Natural killer cell treated with Interleukin-12 subunit alpha and Interleukin-12 subunit beta and Interleukin-15 and Interleukin-18, amount 100 ng/mL, for 72 hours (primary cell): Measurements from ENCODE around the gene PLEKHA6. TPM values are rescaled to one million over a fixed set of nuclear protein-coding genes. Genes with fewer than 3 reads are reported as not detected.

Source experiments
- ATAC-seq, 2 donors: fragments of 150-1000 bp; cut with Tn5 transposase in 1 of 2; sonication (Bioruptor Pico), chemical (Tn5 transposase) in 1 of 2; 2 replicates each; pipeline ENCODE4 v1.10.0; 2021
- DNase-seq: peaks from one replicate; pipeline ENCODE4 v3.0.0; 2022; ENCODE audit warnings: low spot score
- H3K27ac Mint-ChIP-seq, 2 donors: 1 replicate in 1 of 2; 2 replicates in 1 of 2; pipeline ENCODE4 v1.8.0; 2022; ENCODE audit warnings: mixed read lengths in 2 of 2, mild to moderate bottlenecking in 1 of 2, moderate library complexity in 1 of 2
- H3K27me3 Mint-ChIP-seq, 2 donors: 1 replicate in 1 of 2; 2 replicates in 1 of 2; pipeline ENCODE4 v1.8.0; 2022; ENCODE audit warnings: mixed read lengths in 2 of 2
- H3K36me3 Mint-ChIP-seq: one replicate; pipeline ENCODE4 v1.8.0; 2022; ENCODE audit warnings: mixed read lengths
- H3K4me1 Mint-ChIP-seq, 2 donors: 1 replicate in 1 of 2; 2 replicates in 1 of 2; pipeline ENCODE4 v1.8.0; 2022; ENCODE audit warnings: low read depth in 2 of 2, mixed read lengths in 2 of 2, mild to moderate bottlenecking in 1 of 2
- H3K4me3 Mint-ChIP-seq: one replicate; pipeline ENCODE4 v1.8.0; 2022; ENCODE audit warnings: mixed read lengths
- H3K9me3 Mint-ChIP-seq: 2 replicates; pipeline ENCODE4 v1.8.0; 2022; ENCODE audit warnings: mixed read lengths
- total RNA-seq, 2 donors: library from RNA; stranded (reverse); gene quantifications; one replicate each; pipeline ENCODE4 v1.2.3, GENCODE V29; 2022

PLEKHA6 gene
- total RNA-seq, 2 donors from 2014 or later = 0.17 to 0.89 TPM

DNA sequence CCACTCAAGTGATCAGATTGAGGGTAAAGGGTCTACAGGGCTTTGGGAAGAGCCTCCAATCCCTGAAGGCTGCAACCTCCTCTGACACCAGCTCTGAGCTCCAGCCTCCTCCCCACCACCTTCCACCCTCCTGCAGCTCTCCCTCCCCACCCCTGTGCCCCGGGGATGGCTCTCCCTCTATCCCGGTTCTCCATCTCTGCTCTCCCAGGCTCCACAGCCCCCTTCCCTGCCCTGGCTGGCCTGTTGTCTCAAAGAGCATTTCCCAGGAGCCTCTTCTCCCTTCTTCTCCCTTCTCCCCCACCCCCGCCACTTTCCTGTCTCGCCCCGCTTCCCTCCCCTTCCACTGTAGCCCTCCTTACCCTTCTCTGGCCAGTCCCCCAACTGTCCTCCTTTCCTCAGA lies 1.1 kb downstream of the PLEKHA6 start:
- no peaks in the 10 kb centered on the region for H3K36me3 Mint-ChIP-seq
- H3K4me3 Mint-ChIP-seq = no peak overlapping the region
- no peaks in the 10 kb centered on the region for H3K9me3 Mint-ChIP-seq
- H3K27me3 Mint-ChIP-seq = peaks cover 0 to 8% of the 10 kb centered on the region in 2 donors
- ATAC-seq (no peak), DNase-seq (no peak)
- peaks cover 2 to 4% of the 10 kb centered on the region in 2 donors for H3K4me1 Mint-ChIP-seq
- H3K27ac Mint-ChIP-seq = no peak overlapping the region

- Mint-ChIP-seq H3K4me3 (no peak overlapping the region), H3K27me3 (peaks cover 0 to 7% of the 10 kb centered on the region in 2 donors), H3K27ac (no peak overlapping the region), H3K9me3 (no peaks in the 10 kb centered on the region), H3K36me3 (no peaks in the 10 kb centered on the region), H3K4me1 (peaks cover 0 to 3% of the 10 kb centered on the region in 2 donors)
- ATAC-seq (peak; percentile 31 to 54), DNase-seq (no peak)
Observed at GRCh38 chr1:204357551-204358490, 1.9 kb downstream of the PLEKHA6 start.

- Mint-ChIP-seq H3K36me3 (no peaks in the 10 kb centered on the region), H3K9me3 (no peaks in the 10 kb centered on the region), H3K4me1 (peaks cover 0 to 3% of the 10 kb centered on the region in 2 donors), H3K27me3 (peaks cover 0 to 3% of the 10 kb centered on the region in 2 donors), H3K4me3 (no peak overlapping the region), H3K27ac (no peak overlapping the region)
- ATAC-seq = no peak
- DNase-seq = no peak
Observed at GRCh38 chr1:204356997-204357396, 2.7 kb downstream of the PLEKHA6 start.

GRCh38 chr1:204355913-204356312 lies 3.8 kb downstream of the PLEKHA6 start:
- no peak overlapping the region for H3K4me3 Mint-ChIP-seq
- no peaks in the 10 kb centered on the region for H3K9me3 Mint-ChIP-seq
- H3K27ac Mint-ChIP-seq = no peak overlapping the region
- H3K4me1 Mint-ChIP-seq = peaks cover 0 to 5% of the 10 kb centered on the region in 2 donors
- peaks cover 0 to 5% of the 10 kb centered on the region in 2 donors for H3K27me3 Mint-ChIP-seq
- no peaks in the 10 kb centered on the region for H3K36me3 Mint-ChIP-seq
- no peak for DNase-seq
- ATAC-seq = no peak

DNA sequence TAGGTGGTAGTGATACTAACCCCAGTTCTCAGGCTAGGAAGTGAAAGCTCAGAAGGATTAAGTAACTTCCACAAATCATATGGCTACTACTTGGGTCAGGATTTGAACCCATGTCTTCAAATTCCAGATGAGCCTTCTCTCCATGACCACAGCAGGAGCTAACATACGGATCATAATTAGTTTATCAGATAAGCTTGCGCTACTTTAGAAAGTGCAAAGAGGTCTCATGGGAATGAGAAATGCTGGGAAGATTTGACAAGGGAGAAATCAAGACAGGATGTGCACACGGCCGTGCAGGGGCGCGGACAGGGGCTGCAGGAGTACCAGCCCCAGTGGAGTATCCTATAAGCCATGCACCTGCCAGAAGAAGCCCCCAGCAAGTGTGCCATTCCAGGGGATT lies 5.2 kb downstream of the PLEKHA6 start:
- ATAC-seq (no peak), DNase-seq (no peak)
- H3K27ac Mint-ChIP-seq = no peak overlapping the region
- H3K27me3 Mint-ChIP-seq = peaks cover 0 to 5% of the 10 kb centered on the region in 2 donors
- H3K36me3 Mint-ChIP-seq = no peaks in the 10 kb centered on the region
- no peak overlapping the region for H3K4me3 Mint-ChIP-seq
- peaks cover 0 to 5% of the 10 kb centered on the region in 2 donors for H3K4me1 Mint-ChIP-seq
- H3K9me3 Mint-ChIP-seq = no peaks in the 10 kb centered on the region

DNA sequence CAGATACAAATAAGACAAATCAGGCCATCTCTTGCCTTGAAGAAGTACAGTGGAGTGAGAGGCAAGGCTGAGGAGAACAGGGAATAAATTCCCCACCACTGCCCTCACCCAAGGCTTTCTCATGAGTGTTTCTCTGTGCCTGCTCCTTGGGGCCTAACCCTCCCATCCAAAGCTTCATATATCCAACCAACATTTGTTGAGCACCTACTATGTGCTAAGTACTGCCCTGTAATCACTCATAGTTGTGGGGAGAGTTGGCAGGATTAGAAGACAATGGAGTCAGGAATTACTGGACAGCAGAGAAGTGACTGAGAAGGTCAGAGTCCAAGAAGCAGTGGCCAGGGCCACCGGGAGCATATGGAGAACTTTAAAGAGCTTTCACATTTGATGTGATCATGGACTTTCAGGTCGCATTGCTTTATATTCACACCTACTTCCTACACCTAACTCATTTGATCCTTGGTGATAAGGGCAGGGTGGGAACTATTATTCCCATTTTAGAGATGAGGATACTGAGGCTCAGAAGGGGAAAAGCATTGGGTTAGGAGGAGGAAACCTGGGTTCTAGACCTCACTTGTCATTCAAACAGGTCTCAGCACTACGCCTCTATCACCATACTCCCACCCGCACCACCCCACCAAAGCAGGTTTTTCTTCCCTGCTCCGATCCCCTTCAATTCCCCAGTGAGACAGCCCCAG lies 6.4 kb downstream of the PLEKHA6 start:
- no peak overlapping the region for H3K27ac Mint-ChIP-seq
- H3K27me3 Mint-ChIP-seq = peaks cover 0 to 5% of the 10 kb centered on the region in 2 donors
- no peak for DNase-seq
- no peaks in the 10 kb centered on the region for H3K36me3 Mint-ChIP-seq
- no peak for ATAC-seq
- H3K4me1 Mint-ChIP-seq = peaks cover 0 to 5% of the 10 kb centered on the region in 2 donors
- no peak overlapping the region for H3K4me3 Mint-ChIP-seq
- H3K9me3 Mint-ChIP-seq = no peaks in the 10 kb centered on the region

DNA sequence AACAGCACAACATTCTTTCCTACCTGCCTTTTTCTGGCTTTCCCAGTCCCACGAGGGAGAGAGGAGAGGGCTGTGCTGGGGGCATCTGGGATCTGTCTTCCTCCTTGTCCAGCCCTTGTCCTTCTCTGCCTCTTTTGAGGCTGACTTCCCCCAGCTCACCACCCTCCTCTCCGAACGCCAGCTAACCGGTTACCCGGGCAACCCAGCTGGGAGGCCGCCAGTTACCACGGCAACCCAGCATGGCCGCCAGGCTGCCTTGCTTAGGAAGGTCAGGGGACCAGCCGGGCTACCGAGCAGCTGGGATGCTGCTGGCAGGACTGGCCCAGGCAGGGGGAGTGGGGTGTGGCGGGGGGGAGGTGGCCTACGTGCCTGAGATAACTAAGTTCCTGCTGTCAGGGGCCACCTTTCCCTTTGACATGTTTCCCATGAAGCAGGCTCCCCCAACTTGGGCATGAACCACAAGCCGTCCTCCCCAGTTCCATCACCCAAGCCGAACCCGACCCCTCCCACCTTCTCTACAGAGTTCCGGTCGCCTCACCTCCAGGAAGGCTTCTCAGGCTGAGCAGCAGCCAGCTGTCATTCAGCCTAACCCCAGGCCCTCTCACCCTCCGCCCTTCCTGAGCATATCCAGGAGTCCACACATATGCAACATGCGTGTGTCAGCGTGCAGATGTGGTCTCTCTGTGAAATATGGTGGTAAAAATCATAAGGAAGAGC lies 8.7 kb downstream of the PLEKHA6 start:
- H3K4me3 Mint-ChIP-seq = no peak overlapping the region
- no peak overlapping the region for H3K27ac Mint-ChIP-seq
- H3K9me3 Mint-ChIP-seq = no peaks in the 10 kb centered on the region
- H3K4me1 Mint-ChIP-seq = peaks cover 0 to 2% of the 10 kb centered on the region in 2 donors
- DNase-seq (no peak), ATAC-seq (no peak)
- no peaks in the 10 kb centered on the region for H3K36me3 Mint-ChIP-seq
- peaks cover 0 to 5% of the 10 kb centered on the region in 2 donors for H3K27me3 Mint-ChIP-seq

- Mint-ChIP-seq H3K27ac (no peak overlapping the region), H3K4me3 (no peak overlapping the region), H3K9me3 (no peaks in the 10 kb centered on the region), H3K36me3 (no peaks in the 10 kb centered on the region), H3K27me3 (peaks cover 0 to 5% of the 10 kb centered on the region in 2 donors), H3K4me1 (peaks cover 0 to 2% of the 10 kb centered on the region in 2 donors)
- DNase-seq = no peak
- no peak for ATAC-seq
Observed at GRCh38 chr1:204350312-204350711, 9.4 kb downstream of the PLEKHA6 start.

DNA sequence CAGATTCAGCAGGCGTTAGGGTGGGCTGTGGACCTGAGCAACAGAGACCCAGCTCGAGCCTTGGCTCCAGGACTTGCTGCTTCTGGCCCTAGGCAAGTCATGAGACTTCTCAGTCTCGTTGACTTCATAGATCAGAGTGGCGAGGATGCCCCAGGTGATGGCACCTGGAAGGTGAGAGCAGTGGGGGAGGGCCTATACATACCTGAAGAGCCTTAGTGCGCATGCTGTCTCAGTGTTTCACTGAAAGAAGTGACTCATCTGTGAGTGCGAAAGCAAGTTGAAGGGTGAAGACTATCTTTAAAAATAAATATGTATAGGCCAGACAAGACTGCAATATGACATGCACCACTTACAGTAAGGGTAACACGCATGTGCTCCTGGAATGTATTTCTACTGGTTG lies 10.1 kb downstream of the PLEKHA6 start:
- Mint-ChIP-seq H3K4me3 (no peak overlapping the region), H3K36me3 (no peaks in the 10 kb centered on the region), H3K27me3 (peaks cover 0 to 5% of the 10 kb centered on the region in 2 donors), H3K27ac (no peak overlapping the region), H3K9me3 (no peaks in the 10 kb centered on the region), H3K4me1 (peaks cover 0 to 2% of the 10 kb centered on the region in 2 donors)
- ATAC-seq (no peak), DNase-seq (no peak)

DNA sequence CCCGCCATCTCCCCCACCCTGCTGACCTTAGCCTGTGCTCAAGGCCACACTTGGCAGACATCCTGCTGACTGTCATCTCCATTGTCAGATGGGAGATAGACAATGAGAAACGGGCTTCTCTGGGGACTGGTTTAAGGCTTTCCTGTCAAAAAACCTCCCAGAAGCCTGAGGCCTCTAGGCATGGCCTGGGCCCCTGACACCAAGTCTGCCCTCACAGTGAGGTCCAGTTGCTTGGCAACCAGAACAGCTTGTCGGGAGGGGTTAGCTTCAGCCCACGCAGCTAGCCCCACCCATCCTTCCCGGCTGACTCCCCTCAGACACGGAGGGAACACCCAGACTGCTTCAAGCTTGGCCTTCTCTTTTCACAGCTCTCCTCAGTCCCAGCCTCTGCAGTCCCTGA lies 11.0 kb downstream of the PLEKHA6 start:
- ATAC-seq (peak in 1 of 2 donors; percentile 29), DNase-seq (no peak)
- Mint-ChIP-seq H3K9me3 (no peaks in the 10 kb centered on the region), H3K4me1 (peaks cover 0 to 2% of the 10 kb centered on the region in 2 donors), H3K4me3 (no peak overlapping the region), H3K27ac (no peak overlapping the region), H3K27me3 (peaks cover 0 to 2% of the 10 kb centered on the region in 2 donors), H3K36me3 (no peaks in the 10 kb centered on the region)

DNA sequence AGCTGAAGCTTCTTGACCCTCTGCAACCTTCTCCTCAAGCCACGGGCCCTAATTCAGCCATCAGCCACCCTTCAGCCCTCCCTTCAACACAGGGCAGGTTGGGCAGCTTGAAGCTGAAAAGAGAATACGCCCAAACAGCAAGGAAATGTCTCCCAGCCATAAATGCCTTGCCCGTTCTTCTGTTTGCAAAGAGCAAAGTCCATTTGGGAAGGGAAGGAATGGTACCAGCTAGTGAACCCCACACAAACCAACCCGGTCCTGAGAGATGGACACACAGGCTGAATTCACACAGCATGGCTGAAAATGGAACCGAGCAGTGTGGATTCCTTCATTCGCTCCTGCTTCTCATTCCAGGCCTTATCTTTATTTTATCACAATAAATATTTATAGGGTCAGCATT lies 11.5 kb downstream of the PLEKHA6 start:
- H3K27me3 Mint-ChIP-seq = peaks cover 2% of the 10 kb centered on the region in 2 donors
- H3K4me1 Mint-ChIP-seq = peaks cover 0 to 2% of the 10 kb centered on the region in 2 donors
- H3K36me3 Mint-ChIP-seq = no peaks in the 10 kb centered on the region
- no peaks in the 10 kb centered on the region for H3K9me3 Mint-ChIP-seq
- ATAC-seq (no peak), DNase-seq (no peak)
- H3K4me3 Mint-ChIP-seq = no peak overlapping the region
- H3K27ac Mint-ChIP-seq = no peak overlapping the region

GRCh38 chr1:204345941-204346645 lies 13.6 kb downstream of the PLEKHA6 start:
- Mint-ChIP-seq H3K4me1 (no peaks in the 10 kb centered on the region), H3K27ac (no peak overlapping the region), H3K27me3 (peaks cover 6 to 13% of the 10 kb centered on the region in 2 donors), H3K36me3 (no peaks in the 10 kb centered on the region), H3K9me3 (no peaks in the 10 kb centered on the region), H3K4me3 (no peak overlapping the region)
- ATAC-seq = no peak
- DNase-seq = no peak

DNA sequence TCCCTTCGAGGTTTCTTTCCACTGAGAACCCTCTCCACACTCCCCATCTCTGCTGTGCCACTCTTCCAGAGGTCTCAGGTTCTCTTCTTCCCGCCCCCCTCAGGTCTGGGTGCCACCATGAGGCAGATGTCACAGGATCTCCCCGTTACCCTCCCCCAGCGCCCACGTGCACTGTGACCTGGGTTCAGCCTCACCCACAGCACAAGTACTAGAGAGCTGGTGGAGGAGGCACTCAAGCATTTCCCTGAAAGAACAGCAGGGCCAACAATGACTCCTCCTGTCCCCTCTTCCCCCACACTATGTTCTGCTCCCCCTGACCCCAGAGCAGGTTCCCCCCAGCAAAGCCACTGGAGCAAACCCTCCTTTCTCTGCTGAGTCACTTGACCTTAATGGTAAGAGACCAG lies 14.3 kb downstream of the PLEKHA6 start:
- ATAC-seq (peak in 1 of 2 donors; percentile 53), DNase-seq (no peak)
- Mint-ChIP-seq H3K9me3 (no peaks in the 10 kb centered on the region), H3K4me3 (no peak overlapping the region), H3K4me1 (no peaks in the 10 kb centered on the region), H3K27ac (no peak overlapping the region), H3K27me3 (peaks cover 6 to 13% of the 10 kb centered on the region in 2 donors), H3K36me3 (no peaks in the 10 kb centered on the region)
